ENCODE results near the gene CPNE1. TPM values are rescaled to one million over a fixed set of nuclear protein-coding genes. Genes with fewer than 3 reads are reported as not detected.

CPNE1 gene
- total RNA-seq, 1 experiment from 2014 or later, result 194 TPM

GRCh38 chr20:35632539-35633115, 32.1 kb downstream of the CPNE1 start:
- BruUV-seq (replicated peaks), result no TSS peak
- Mint-ChIP-seq H3K4me1 (ENCODE audit: insufficient read depth, unreplicated experiment) (peaks cover 9% of the 10 kb centered on the region), H3K36me3 (ENCODE audit: insufficient read depth, unreplicated experiment) (peaks cover 54% of the 10 kb centered on the region), H3K27me3 (ENCODE audit: insufficient read depth, unreplicated experiment) (no peaks in the 10 kb centered on the region), H3K9me3 (ENCODE audit: unreplicated experiment) (no peaks in the 10 kb centered on the region), H3K27ac (ENCODE audit: low read depth, unreplicated experiment) (no peak overlapping the region), H3K4me3 (ENCODE audit: unreplicated experiment) (no peak overlapping the region)
- intact Hi-C loops (cut with micrococcal nuclease), result no loop called here
- no peak for DNase-seq (ENCODE audit: unreplicated experiment)
- ChIA-PET CTCF (interaction anchor here (0.8 to 1.3 kb wide), 2 partner anchors 11 to 14 kb away, joined by 3 to 4 read pairs; no protein-coding TSS in a partner anchor), POLR2A (interaction anchor here (0.6 to 1.7 kb wide), 4 partner anchors 9 to 15 kb away, joined by 3 to 4 read pairs (median 3); no protein-coding TSS in a partner anchor)
- TF ChIP-seq CTCF (IDR thresholded peaks at IDR 0.05; ENCODE audit: unreplicated experiment), result no peak

GRCh38 chr20:35630636-35631035, 34.1 kb downstream of the CPNE1 start:
- H3K4me3 Mint-ChIP-seq (ENCODE audit: unreplicated experiment), result no peak overlapping the region
- intact Hi-C loops (cut with micrococcal nuclease), result no loop called here
- H3K36me3 Mint-ChIP-seq (ENCODE audit: insufficient read depth, unreplicated experiment), result peaks cover 62% of the 10 kb centered on the region
- no TSS peak for BruUV-seq (replicated peaks)
- H3K9me3 Mint-ChIP-seq (ENCODE audit: unreplicated experiment), result no peaks in the 10 kb centered on the region
- DNase-seq (ENCODE audit: unreplicated experiment), result no peak
- TF ChIP-seq CTCF (IDR thresholded peaks at IDR 0.05; ENCODE audit: unreplicated experiment), result no peak
- peaks cover 4% of the 10 kb centered on the region for H3K4me1 Mint-ChIP-seq (ENCODE audit: insufficient read depth, unreplicated experiment)
- POLR2A ChIA-PET, result interaction anchor here (1.1 to 3.6 kb wide), 5 partner anchors 8 to 33 kb away, joined by 3 to 26 read pairs (median 6); partner anchors contain the start of gene SPAG4
- CTCF ChIA-PET, result interaction anchor here (0.5 to 2.3 kb wide), 3 partner anchors 11 to 861 kb away, joined by 3 to 10 read pairs (median 3); no protein-coding TSS in a partner anchor
- H3K27me3 Mint-ChIP-seq (ENCODE audit: insufficient read depth, unreplicated experiment), result no peaks in the 10 kb centered on the region
- no peak overlapping the region for H3K27ac Mint-ChIP-seq (ENCODE audit: low read depth, unreplicated experiment)

GRCh38 chr20:35629427-35630145, 35.1 kb downstream of the CPNE1 start:
- H3K27ac Mint-ChIP-seq (ENCODE audit: low read depth, unreplicated experiment), result no peak overlapping the region
- no peak for DNase-seq (ENCODE audit: unreplicated experiment)
- peaks cover 67% of the 10 kb centered on the region for H3K36me3 Mint-ChIP-seq (ENCODE audit: insufficient read depth, unreplicated experiment)
- H3K4me3 Mint-ChIP-seq (ENCODE audit: unreplicated experiment), result no peak overlapping the region
- peaks cover 4% of the 10 kb centered on the region for H3K4me1 Mint-ChIP-seq (ENCODE audit: insufficient read depth, unreplicated experiment)
- no peak for TF ChIP-seq CTCF (IDR thresholded peaks at IDR 0.05; ENCODE audit: unreplicated experiment)
- POLR2A ChIA-PET, result interaction anchor here (0.6 to 3.6 kb wide), 5 partner anchors 10 to 435 kb away, joined by 3 to 26 read pairs (median 6); partner anchors contain the start of gene SPAG4
- intact Hi-C loops (cut with micrococcal nuclease), result no loop called here
- no peaks in the 10 kb centered on the region for H3K27me3 Mint-ChIP-seq (ENCODE audit: insufficient read depth, unreplicated experiment)
- CTCF ChIA-PET, result interaction anchor here (0.6 to 2.3 kb wide), 3 partner anchors 10 to 166 kb away, joined by 3 to 10 read pairs (median 6); no protein-coding TSS in a partner anchor
- BruUV-seq (replicated peaks), result no TSS peak
- no peaks in the 10 kb centered on the region for H3K9me3 Mint-ChIP-seq (ENCODE audit: unreplicated experiment)

- BruUV-seq (replicated peaks), result no TSS peak
- Mint-ChIP-seq H3K4me1 (ENCODE audit: insufficient read depth, unreplicated experiment) (peaks cover 4% of the 10 kb centered on the region), H3K27me3 (ENCODE audit: insufficient read depth, unreplicated experiment) (no peaks in the 10 kb centered on the region), H3K36me3 (ENCODE audit: insufficient read depth, unreplicated experiment) (peaks cover 65% of the 10 kb centered on the region), H3K9me3 (ENCODE audit: unreplicated experiment) (no peaks in the 10 kb centered on the region), H3K4me3 (ENCODE audit: unreplicated experiment) (no peak overlapping the region), H3K27ac (ENCODE audit: low read depth, unreplicated experiment) (peak overlapping the region; percentile 75)
- TF ChIP-seq CTCF (IDR thresholded peaks at IDR 0.05; ENCODE audit: unreplicated experiment), result no peak
- CTCF ChIA-PET, result interaction anchor here (0.9 to 1.2 kb wide), 2 partner anchors 8 to 9 kb away, joined by 3 read pairs; no protein-coding TSS in a partner anchor
- POLR2A ChIA-PET, result interaction anchor here (1.6 kb wide), 1 partner anchor 8 kb away, joined by 3 read pairs; no protein-coding TSS in a partner anchor
- DNase-seq (ENCODE audit: unreplicated experiment), result no peak
- intact Hi-C loops (cut with micrococcal nuclease), result no loop called here
Observed at GRCh38 chr20:35627121-35627520, 37.6 kb downstream of the CPNE1 start.

All from MCF 10A (cell line).